MM.1S (cell line): ENCODE data around the gene C17orf113.

Source experiments
- DNase-seq: peaks from one replicate; pipeline ENCODE4 v3.0.0-alpha.2; 2015
- H2AFZ ChIP-seq: fragments of 300-600 bp; sonication (generic); 2 replicates; pipeline ENCODE4 v1.6.0; 2016; ENCODE audit warnings: antibody characterized with exemption, low read length
- H3F3A ChIP-seq: fragments of 300-600 bp; sonication (generic); 2 replicates; pipeline ENCODE4 v1.6.1; 2016; ENCODE audit warnings: mild to moderate bottlenecking, antibody characterized with exemption, low read length, moderate library complexity, mixed read lengths; ENCODE audit not compliant: insufficient read depth
- H3K27ac ChIP-seq: fragments of 300-600 bp; sonication (generic); 2 replicates; pipeline ENCODE4 v1.5.1; 2016; ENCODE audit warnings: mild to moderate bottlenecking, low read length
- H3K27me3 ChIP-seq: fragments of 300-600 bp; sonication (generic); replicated peaks from 2 replicates; pipeline ENCODE4 v1.6.0; 2016; ENCODE audit warnings: low read length; ENCODE audit not compliant: insufficient read depth
- H3K36me3 ChIP-seq: fragments of 300-600 bp; sonication (generic); replicated peaks from 2 replicates; pipeline ENCODE4 v1.6.1; 2016; ENCODE audit warnings: mild to moderate bottlenecking, low read length, mixed read lengths; ENCODE audit not compliant: insufficient read depth
- H3K4me1 ChIP-seq: fragments of 300-600 bp; sonication (generic); 2 replicates; pipeline ENCODE4 v1.6.1; 2016; ENCODE audit warnings: low read length, mixed read lengths
- H3K4me2 ChIP-seq: fragments of 300-600 bp; sonication (generic); 2 replicates; pipeline ENCODE4 v1.6.0; 2016; ENCODE audit warnings: low read depth, low read length
- H3K4me3 ChIP-seq: fragments of 300-600 bp; sonication (generic); 2 replicates; pipeline ENCODE4 v1.5.1; 2016; ENCODE audit warnings: low read length, mixed read lengths
- H3K79me2 ChIP-seq: fragments of 300-600 bp; sonication (generic); 2 replicates; pipeline ENCODE4 v1.6.1; 2016; ENCODE audit warnings: mixed run types, low read length, mixed read lengths
- H3K9ac ChIP-seq: fragments of 300-600 bp; sonication (generic); 2 replicates; pipeline ENCODE4 v1.6.1; 2016; ENCODE audit warnings: low read length, mixed read lengths
- H3K9me2 ChIP-seq: fragments of 300-600 bp; sonication (generic); replicated peaks from 2 replicates; pipeline ENCODE4 v1.6.1; 2016; ENCODE audit warnings: mild to moderate bottlenecking, low read length, mixed read lengths; ENCODE audit not compliant: insufficient read depth
- H3K9me3 ChIP-seq: fragments of 300-600 bp; sonication (generic); replicated peaks from 2 replicates; pipeline ENCODE4 v1.6.1; 2016; ENCODE audit warnings: mild to moderate bottlenecking, low read length, mixed read lengths; ENCODE audit not compliant: insufficient read depth
- H4K20me1 ChIP-seq: fragments of 300-600 bp; sonication (generic); 2 replicates; pipeline ENCODE4 v1.6.1; 2016; ENCODE audit warnings: mild to moderate bottlenecking, low read length, moderate library complexity, mixed read lengths; ENCODE audit not compliant: insufficient read depth
- CTCF ChIP-seq: fragments of 300-600 bp; sonication (generic); IDR thresholded peaks from 2 replicates; pipeline ENCODE4 v1.5.1; 2016; ENCODE audit warnings: antibody characterized with exemption, low read length, mixed read lengths
- EZH2 ChIP-seq: fragments of 300-600 bp; sonication (generic); optimal IDR thresholded peaks from 2 replicates; pipeline ENCODE3; 2017; ENCODE audit warnings: low read depth, mild to moderate bottlenecking, antibody characterized with exemption, low read length, mixed read lengths
- EZH2phosphoT487 ChIP-seq: fragments of 300-600 bp; sonication (generic); IDR thresholded peaks from 2 replicates; pipeline ENCODE4 v1.6.1; 2018; ENCODE audit warnings: antibody characterized with exemption, low read length

The C17orf113 gene

GRCh38 chr17:42009170-42009569, 41.2 kb downstream of the C17orf113 start:
- H3K36me3 ChIP-seq = no peaks in the 10 kb centered on the region
- no peaks in the 10 kb centered on the region for H3K27me3 ChIP-seq
- no peaks in the 10 kb centered on the region for H3F3A ChIP-seq
- H3K9me2 ChIP-seq = no peaks in the 10 kb centered on the region
- no peaks in the 10 kb centered on the region for H3K4me1 ChIP-seq
- no peak for TF ChIP-seq EZH2
- peak; percentile 27 for TF ChIP-seq CTCF
- no peak overlapping the region for H2AFZ ChIP-seq
- H3K79me2 ChIP-seq = peaks cover 98% of the 10 kb centered on the region
- DNase-seq = peak; percentile 20
- no peak overlapping the region for H3K4me2 ChIP-seq
- peaks cover 9% of the 10 kb centered on the region; the same call in 1 of the 2 replicates for H4K20me1 ChIP-seq
- H3K27ac ChIP-seq = no peak overlapping the region
- no peaks in the 10 kb centered on the region for H3K9me3 ChIP-seq
- no peak overlapping the region for H3K9ac ChIP-seq
- H3K4me3 ChIP-seq = no peak overlapping the region

GRCh38 chr17:42005166-42005565, 45.2 kb downstream of the C17orf113 start:
- 0 out of 2 replicates have a peak, but pooled peaks cover 3% of the 10 kb centered on the region for H3K36me3 ChIP-seq
- H3K4me2 ChIP-seq = no peak overlapping the region
- H3K4me3 ChIP-seq = no peak overlapping the region
- no peaks in the 10 kb centered on the region for H3K9me2 ChIP-seq
- H3K4me1 ChIP-seq = peaks cover 25% of the 10 kb centered on the region
- no peak for DNase-seq
- peaks cover 98% of the 10 kb centered on the region for H3K79me2 ChIP-seq
- H3K9me3 ChIP-seq = no peaks in the 10 kb centered on the region
- no peak overlapping the region for H3K27ac ChIP-seq
- H2AFZ ChIP-seq = no peak overlapping the region
- peaks cover 4% of the 10 kb centered on the region; the same call in 1 of the 2 replicates for H3F3A ChIP-seq
- H3K27me3 ChIP-seq = no peaks in the 10 kb centered on the region
- H3K9ac ChIP-seq = no peak overlapping the region
- H4K20me1 ChIP-seq = peaks cover 9% of the 10 kb centered on the region; the same call in 1 of the 2 replicates
- TF ChIP-seq EZH2phosphoT487 = no peak
- no peak for TF ChIP-seq CTCF
- TF ChIP-seq EZH2 = no peak

GRCh38 chr17:42002792-42003301, 47.6 kb downstream of the C17orf113 start:
- Histone ChIP-seq H3K4me2 (peak overlapping the region; percentile 27; the same call in 1 of the 2 replicates), H3K27ac (peak overlapping the region; percentile 4; the same call in 1 of the 2 replicates), H3K36me3 (peaks cover 3% of the 10 kb centered on the region; the same call in 1 of the 2 replicates)

More at GRCh38 chr17:42002792-42003301, 47.6 kb downstream of the C17orf113 start:
- H3K4me1 ChIP-seq = peaks cover 34% of the 10 kb centered on the region
- no peak for DNase-seq
- H3K9me3 ChIP-seq = no peaks in the 10 kb centered on the region
- no peak overlapping the region for H2AFZ ChIP-seq
- no peaks in the 10 kb centered on the region for H3K9me2 ChIP-seq
- H3F3A ChIP-seq = peaks cover 8% of the 10 kb centered on the region
- peaks cover 9% of the 10 kb centered on the region; the same call in 1 of the 2 replicates for H4K20me1 ChIP-seq
- no peak overlapping the region for H3K4me3 ChIP-seq
- H3K9ac ChIP-seq = no peak overlapping the region
- TF ChIP-seq CTCF = no peak
- no peak for TF ChIP-seq EZH2phosphoT487
- no peak for TF ChIP-seq EZH2
- peaks cover 86% of the 10 kb centered on the region for H3K79me2 ChIP-seq
- H3K27me3 ChIP-seq = no peaks in the 10 kb centered on the region
